GM12891 (cell line): ENCODE measurements around the gene MRAP.

Source experiments
- POLR2A ChIP-seq: IDR thresholded peaks from 2 replicates; pipeline ENCODE4 v1.6.1; 2011; ENCODE audit warnings: low read depth, low read length, control low read depth
- POLR2AphosphoS5 ChIP-seq: IDR thresholded peaks from 2 replicates; pipeline ENCODE4 v1.6.1; 2011; ENCODE audit warnings: low read depth, low read length, control low read depth
- SPI1 ChIP-seq: IDR thresholded peaks from 2 replicates; pipeline ENCODE4 v1.6.1; 2011; ENCODE audit warnings: low read depth, low read length, control low read depth

- TF ChIP-seq SPI1: no peak
- TF ChIP-seq POLR2A: no peak
- TF ChIP-seq POLR2AphosphoS5: no peak
Observed at GRCh38 chr21:32347351-32347750, 48.7 kb downstream of the MRAP start.
